ENCODE data around the gene C1QTNF2. TPM values are rescaled to one million over a fixed set of nuclear protein-coding genes. Genes with fewer than 3 reads are reported as not detected.

Gene C1QTNF2
- polyA plus RNA-seq, 1 donor from 2014 or later = 0.09 TPM

DNA sequence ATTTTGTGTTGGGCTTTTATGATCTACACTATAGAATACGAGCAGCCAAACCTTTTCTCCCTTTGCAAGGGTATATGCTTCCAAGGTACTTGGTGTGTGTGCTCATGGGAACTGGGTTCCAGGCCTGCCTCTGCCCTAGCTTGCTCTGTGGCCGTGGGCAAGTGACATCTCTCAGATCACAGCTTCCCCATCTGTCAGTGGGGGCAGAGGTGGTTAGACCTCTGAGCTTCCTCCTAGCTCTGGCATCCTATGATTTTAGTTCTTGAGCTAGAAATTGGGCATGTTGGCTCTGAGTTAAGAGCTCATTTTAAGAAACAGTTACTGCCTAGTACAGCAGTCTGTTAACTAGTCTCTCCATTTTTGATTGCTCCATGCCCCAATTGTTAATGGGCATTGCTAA is 45.5 kb downstream of the C1QTNF2 start:
- no peak for TF ChIP-seq EP300 (conservative IDR thresholded peaks at IDR 0.05; ENCODE audit: poor library complexity, severe bottlenecking)
- no peak for TF ChIP-seq SMC3 (conservative IDR thresholded peaks at IDR 0.05; ENCODE audit: poor library complexity)
- no peak for TF ChIP-seq CTCF (IDR thresholded peaks at IDR 0.05; ENCODE audit: poor library complexity, severe bottlenecking)
- no peak for TF ChIP-seq POLR2AphosphoS5 (IDR thresholded peaks at IDR 0.05)
- TF ChIP-seq EZH2 (IDR thresholded peaks at IDR 0.05; ENCODE audit: borderline replicate concordance, insufficient read depth, low read length, poor library complexity, severe bottlenecking) = no peak
- TF ChIP-seq, protein P1, sequence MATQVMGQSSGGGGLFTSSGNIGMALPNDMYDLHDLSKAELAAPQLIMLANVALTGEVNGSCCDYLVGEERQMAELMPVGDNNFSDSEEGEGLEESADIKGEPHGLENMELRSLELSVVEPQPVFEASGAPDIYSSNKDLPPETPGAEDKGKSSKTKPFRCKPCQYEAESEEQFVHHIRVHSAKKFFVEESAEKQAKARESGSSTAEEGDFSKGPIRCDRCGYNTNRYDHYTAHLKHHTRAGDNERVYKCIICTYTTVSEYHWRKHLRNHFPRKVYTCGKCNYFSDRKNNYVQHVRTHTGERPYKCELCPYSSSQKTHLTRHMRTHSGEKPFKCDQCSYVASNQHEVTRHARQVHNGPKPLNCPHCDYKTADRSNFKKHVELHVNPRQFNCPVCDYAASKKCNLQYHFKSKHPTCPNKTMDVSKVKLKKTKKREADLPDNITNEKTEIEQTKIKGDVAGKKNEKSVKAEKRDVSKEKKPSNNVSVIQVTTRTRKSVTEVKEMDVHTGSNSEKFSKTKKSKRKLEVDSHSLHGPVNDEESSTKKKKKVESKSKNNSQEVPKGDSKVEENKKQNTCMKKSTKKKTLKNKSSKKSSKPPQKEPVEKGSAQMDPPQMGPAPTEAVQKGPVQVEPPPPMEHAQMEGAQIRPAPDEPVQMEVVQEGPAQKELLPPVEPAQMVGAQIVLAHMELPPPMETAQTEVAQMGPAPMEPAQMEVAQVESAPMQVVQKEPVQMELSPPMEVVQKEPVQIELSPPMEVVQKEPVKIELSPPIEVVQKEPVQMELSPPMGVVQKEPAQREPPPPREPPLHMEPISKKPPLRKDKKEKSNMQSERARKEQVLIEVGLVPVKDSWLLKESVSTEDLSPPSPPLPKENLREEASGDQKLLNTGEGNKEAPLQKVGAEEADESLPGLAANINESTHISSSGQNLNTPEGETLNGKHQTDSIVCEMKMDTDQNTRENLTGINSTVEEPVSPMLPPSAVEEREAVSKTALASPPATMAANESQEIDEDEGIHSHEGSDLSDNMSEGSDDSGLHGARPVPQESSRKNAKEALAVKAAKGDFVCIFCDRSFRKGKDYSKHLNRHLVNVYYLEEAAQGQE (IDR thresholded peaks at IDR 0.05; ENCODE audit: borderline replicate concordance) = no peak
- TF ChIP-seq TAF1 (IDR thresholded peaks at IDR 0.05; ENCODE audit: low read depth) = no peak
- no peak for TF ChIP-seq MXI1 (conservative IDR thresholded peaks at IDR 0.05; ENCODE audit: poor library complexity, severe bottlenecking)
- TF ChIP-seq RAD21 (conservative IDR thresholded peaks at IDR 0.05) = no peak
- Histone ChIP-seq H3F3A (ENCODE audit: insufficient read depth, low read length, poor library complexity, severe bottlenecking) (no peaks in the 10 kb centered on the region), H3K9me2 (ENCODE audit: insufficient read depth, low read length) (no peaks in the 10 kb centered on the region), H3K4me3 (ENCODE audit: low read length) (no peak overlapping the region), H3K4me2 (ENCODE audit: low read length) (no peak overlapping the region), H3K27me3 (ENCODE audit: insufficient read depth, low read depth, low read length) (no peaks in the 10 kb centered on the region), H3K36me3 (ENCODE audit: insufficient read depth, low read length) (no peaks in the 10 kb centered on the region), H4K20me1 (ENCODE audit: insufficient read depth) (no peaks in the 10 kb centered on the region), H3K27ac (ENCODE audit: low read length) (no peak overlapping the region), H3K9me3 (ENCODE audit: low read length) (no peaks in the 10 kb centered on the region), H3K79me2 (replicated peaks; ENCODE audit: insufficient read depth, low read length) (no peaks in the 10 kb centered on the region), H3K9ac (ENCODE audit: low read length) (no peak overlapping the region), H2AFZ (ENCODE audit: low read depth, low read length) (no peak overlapping the region)

DNA sequence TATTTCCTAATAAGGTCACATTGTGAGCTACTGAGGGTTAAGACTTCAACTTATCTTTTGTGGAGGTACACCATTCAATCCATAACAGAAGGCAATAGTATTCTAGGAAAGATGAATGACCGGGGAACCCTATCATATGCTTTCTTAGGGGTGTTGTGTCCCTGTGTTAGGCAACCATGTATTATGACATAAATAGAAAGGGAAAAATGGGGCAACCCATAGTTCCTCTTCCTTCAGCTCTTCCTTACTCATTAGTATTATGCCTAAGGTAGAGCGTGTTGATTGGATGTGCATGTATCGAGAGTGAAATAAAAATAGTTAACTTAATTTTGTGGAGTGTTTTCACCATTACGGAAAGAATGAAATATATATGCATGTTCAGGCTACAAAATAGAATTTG is 52.0 kb downstream of the C1QTNF2 start:
- Histone ChIP-seq H2AFZ (ENCODE audit: low read depth, low read length) (no peak overlapping the region), H3K36me3 (ENCODE audit: insufficient read depth, low read length) (no peaks in the 10 kb centered on the region), H3K9ac (ENCODE audit: low read length) (no peak overlapping the region), H3K9me3 (ENCODE audit: low read length) (no peaks in the 10 kb centered on the region), H3K27me3 (ENCODE audit: insufficient read depth, low read depth, low read length) (no peaks in the 10 kb centered on the region), H3K27ac (ENCODE audit: low read length) (no peak overlapping the region), H3K9me2 (ENCODE audit: insufficient read depth, low read length) (no peaks in the 10 kb centered on the region), H3K4me2 (ENCODE audit: low read length) (no peak overlapping the region), H3K4me3 (ENCODE audit: low read length) (no peak overlapping the region), H3F3A (ENCODE audit: insufficient read depth, low read length, poor library complexity, severe bottlenecking) (no peaks in the 10 kb centered on the region), H4K20me1 (ENCODE audit: insufficient read depth) (no peaks in the 10 kb centered on the region), H3K79me2 (replicated peaks; ENCODE audit: insufficient read depth, low read length) (peaks cover 3% of the 10 kb centered on the region)
- TF ChIP-seq MXI1 (conservative IDR thresholded peaks at IDR 0.05; ENCODE audit: poor library complexity, severe bottlenecking) = no peak
- TF ChIP-seq RAD21 (conservative IDR thresholded peaks at IDR 0.05) = no peak
- no peak for TF ChIP-seq CTCF (IDR thresholded peaks at IDR 0.05; ENCODE audit: poor library complexity, severe bottlenecking)

Measured in neural cell (in vitro differentiated cells).